ENCODE results near the gene HIPK3.

DNA sequence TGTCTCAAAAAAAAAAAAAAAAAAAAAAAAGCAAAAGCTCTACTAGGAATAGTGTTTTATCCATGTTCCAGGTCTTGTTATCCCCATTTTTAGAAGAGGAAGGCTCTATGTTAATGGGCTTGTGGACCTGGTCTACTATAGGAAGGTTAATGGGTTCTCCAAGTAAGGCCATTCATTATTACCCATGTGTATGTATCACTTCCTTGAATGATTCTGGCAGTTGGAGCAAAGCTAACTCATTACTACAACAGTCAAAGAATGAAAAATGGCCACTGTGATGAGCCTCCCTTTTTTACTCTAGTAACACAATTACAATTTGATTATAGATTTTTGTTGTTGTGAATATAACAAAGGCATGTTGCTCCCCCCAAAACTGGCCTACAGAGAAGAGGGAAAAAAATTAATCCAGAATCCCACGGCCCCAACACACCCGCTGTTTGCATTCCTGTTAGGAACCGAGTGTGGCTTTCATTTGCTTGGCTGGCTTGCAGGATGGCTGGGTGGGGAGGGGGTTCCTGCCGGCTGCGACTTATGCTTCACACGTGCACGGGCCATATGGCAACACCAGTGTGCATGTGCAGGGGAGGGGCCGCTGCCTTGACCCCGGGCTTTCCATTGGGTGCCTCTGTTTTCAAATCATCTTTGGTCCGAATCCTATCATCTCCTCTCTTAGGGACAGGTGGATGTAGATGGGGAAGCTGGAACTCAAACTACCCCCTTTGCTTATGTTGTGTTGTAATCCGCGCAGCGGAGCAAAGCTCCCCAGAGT is 148.8 kb downstream of the HIPK3 start:
- no peak for TF ChIP-seq REST (tag by site-specific recombination; IDR thresholded peaks at IDR 0.05)
- no peak for TF ChIP-seq ZBTB10 (tag by site-specific recombination; IDR thresholded peaks at IDR 0.05)
- no peak for TF ChIP-seq ZNF341 (tag by site-specific recombination; IDR thresholded peaks at IDR 0.05; ENCODE audit: low read depth)
- TF ChIP-seq OVOL3 (tag by site-specific recombination; IDR thresholded peaks at IDR 0.05), result no peak
- no peak for TF ChIP-seq ZSCAN30 (tag by site-specific recombination; IDR thresholded peaks at IDR 0.05)
- no peak for TF ChIP-seq ZNF530 (tag by site-specific recombination; IDR thresholded peaks at IDR 0.05; ENCODE audit: low read depth)
- no peak for TF ChIP-seq ZNF174 (tag by site-specific recombination; IDR thresholded peaks at IDR 0.05)
- TF ChIP-seq, protein P1, sequence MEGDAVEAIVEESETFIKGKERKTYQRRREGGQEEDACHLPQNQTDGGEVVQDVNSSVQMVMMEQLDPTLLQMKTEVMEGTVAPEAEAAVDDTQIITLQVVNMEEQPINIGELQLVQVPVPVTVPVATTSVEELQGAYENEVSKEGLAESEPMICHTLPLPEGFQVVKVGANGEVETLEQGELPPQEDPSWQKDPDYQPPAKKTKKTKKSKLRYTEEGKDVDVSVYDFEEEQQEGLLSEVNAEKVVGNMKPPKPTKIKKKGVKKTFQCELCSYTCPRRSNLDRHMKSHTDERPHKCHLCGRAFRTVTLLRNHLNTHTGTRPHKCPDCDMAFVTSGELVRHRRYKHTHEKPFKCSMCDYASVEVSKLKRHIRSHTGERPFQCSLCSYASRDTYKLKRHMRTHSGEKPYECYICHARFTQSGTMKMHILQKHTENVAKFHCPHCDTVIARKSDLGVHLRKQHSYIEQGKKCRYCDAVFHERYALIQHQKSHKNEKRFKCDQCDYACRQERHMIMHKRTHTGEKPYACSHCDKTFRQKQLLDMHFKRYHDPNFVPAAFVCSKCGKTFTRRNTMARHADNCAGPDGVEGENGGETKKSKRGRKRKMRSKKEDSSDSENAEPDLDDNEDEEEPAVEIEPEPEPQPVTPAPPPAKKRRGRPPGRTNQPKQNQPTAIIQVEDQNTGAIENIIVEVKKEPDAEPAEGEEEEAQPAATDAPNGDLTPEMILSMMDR (tag by site-specific recombination; IDR thresholded peaks at IDR 0.05), result no peak
- TF ChIP-seq ZNF169 (tag by site-specific recombination; IDR thresholded peaks at IDR 0.05), result no peak
- no peak for TF ChIP-seq ZNF514 (tag by site-specific recombination; IDR thresholded peaks at IDR 0.05)
- TF ChIP-seq, protein P2, sequence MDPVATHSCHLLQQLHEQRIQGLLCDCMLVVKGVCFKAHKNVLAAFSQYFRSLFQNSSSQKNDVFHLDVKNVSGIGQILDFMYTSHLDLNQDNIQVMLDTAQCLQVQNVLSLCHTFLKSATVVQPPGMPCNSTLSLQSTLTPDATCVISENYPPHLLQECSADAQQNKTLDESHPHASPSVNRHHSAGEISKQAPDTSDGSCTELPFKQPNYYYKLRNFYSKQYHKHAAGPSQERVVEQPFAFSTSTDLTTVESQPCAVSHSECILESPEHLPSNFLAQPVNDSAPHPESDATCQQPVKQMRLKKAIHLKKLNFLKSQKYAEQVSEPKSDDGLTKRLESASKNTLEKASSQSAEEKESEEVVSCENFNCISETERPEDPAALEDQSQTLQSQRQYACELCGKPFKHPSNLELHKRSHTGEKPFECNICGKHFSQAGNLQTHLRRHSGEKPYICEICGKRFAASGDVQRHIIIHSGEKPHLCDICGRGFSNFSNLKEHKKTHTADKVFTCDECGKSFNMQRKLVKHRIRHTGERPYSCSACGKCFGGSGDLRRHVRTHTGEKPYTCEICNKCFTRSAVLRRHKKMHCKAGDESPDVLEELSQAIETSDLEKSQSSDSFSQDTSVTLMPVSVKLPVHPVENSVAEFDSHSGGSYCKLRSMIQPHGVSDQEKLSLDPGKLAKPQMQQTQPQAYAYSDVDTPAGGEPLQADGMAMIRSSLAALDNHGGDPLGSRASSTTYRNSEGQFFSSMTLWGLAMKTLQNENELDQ (tag by site-specific recombination; IDR thresholded peaks at IDR 0.05; ENCODE audit: low read depth), result no peak
- TF ChIP-seq TCF7L2 (IDR thresholded peaks at IDR 0.05; ENCODE audit: borderline replicate concordance, low read depth, low read length), result no peak
- TF ChIP-seq ZSCAN5A (tag by site-specific recombination; IDR thresholded peaks at IDR 0.05), result no peak
